GM23248 (cell line): ENCODE data around the gene CDH10. TPM values are rescaled to one million over a fixed set of nuclear protein-coding genes. Genes with fewer than 3 reads are reported as not detected.
A peak's percentile ranks its signal among the peaks of the same experiment; 100 is the strongest.

Experiments
- DNase-seq: peaks from one replicate; pipeline ENCODE4 v3.0.0-alpha.2; 2015
- H2AFZ ChIP-seq: fragments of 200-600 bp; sonication (generic); 2 replicates; pipeline ENCODE4 v1.6.1; 2016; ENCODE audit warnings: antibody characterized with exemption
- H3F3A ChIP-seq: fragments of 200-600 bp; sonication (generic); 2 replicates; pipeline ENCODE4 v1.6.1; 2016; ENCODE audit warnings: mild to moderate bottlenecking, antibody characterized with exemption, mixed run types; ENCODE audit not compliant: insufficient read depth
- H3K27ac ChIP-seq: fragments of 200-600 bp; sonication (generic); 2 replicates; pipeline ENCODE4 v1.5.1; 2016; ENCODE audit warnings: mild to moderate bottlenecking
- H3K27me3 ChIP-seq: fragments of 200-600 bp; sonication (generic); replicated peaks from 2 replicates; pipeline ENCODE4 v1.6.1; 2016; ENCODE audit warnings: mild to moderate bottlenecking; ENCODE audit not compliant: insufficient read depth
- H3K36me3 ChIP-seq: fragments of 200-600 bp; sonication (generic); 2 replicates; pipeline ENCODE4 v1.6.1; 2016; ENCODE audit warnings: low read depth, mild to moderate bottlenecking
- H3K4me1 ChIP-seq: fragments of 200-600 bp; sonication (generic); 2 replicates; pipeline ENCODE4 v1.6.1; 2016; ENCODE audit warnings: mild to moderate bottlenecking; ENCODE audit not compliant: insufficient read depth
- H3K4me2 ChIP-seq: fragments of 200-600 bp; sonication (generic); one replicate; pipeline ENCODE4 v1.6.1; 2016; ENCODE audit warnings: mild to moderate bottlenecking; ENCODE audit not compliant: unreplicated experiment
- H3K4me3 ChIP-seq: fragments of 200-600 bp; sonication (generic); 2 replicates; pipeline ENCODE4 v1.5.1; 2016; ENCODE audit warnings: mild to moderate bottlenecking
- H3K79me2 ChIP-seq: fragments of 200-600 bp; sonication (generic); 2 replicates; pipeline ENCODE4 v1.6.1; 2016; ENCODE audit warnings: mild to moderate bottlenecking; ENCODE audit not compliant: insufficient read depth
- H3K9ac ChIP-seq: fragments of 200-600 bp; sonication (generic); 2 replicates; pipeline ENCODE4 v1.6.1; 2016; ENCODE audit warnings: mild to moderate bottlenecking
- H3K9me2 ChIP-seq: fragments of 200-600 bp; sonication (generic); 2 replicates; pipeline ENCODE4 v1.6.1; 2016; ENCODE audit warnings: mixed run types, mild to moderate bottlenecking, moderate library complexity; ENCODE audit not compliant: insufficient read depth
- H3K9me3 ChIP-seq: fragments of 200-600 bp; sonication (generic); one replicate; pipeline ENCODE4 v1.6.1; 2017; ENCODE audit warnings: low read depth
- H4K20me1 ChIP-seq: fragments of 200-600 bp; sonication (generic); 2 replicates; pipeline ENCODE4 v1.6.0; 2016; ENCODE audit not compliant: insufficient read depth
- EZH2 ChIP-seq: fragments of 200-600 bp; sonication (generic); IDR thresholded peaks from 2 replicates; pipeline ENCODE4 v1.6.1; 2018; ENCODE audit warnings: antibody characterized with exemption, mild to moderate bottlenecking; ENCODE audit not compliant: insufficient read depth, poor library complexity, severe bottlenecking
- EZH2phosphoT487 ChIP-seq: fragments of 200-600 bp; sonication (generic); IDR thresholded peaks from 2 replicates; pipeline ENCODE4 v1.6.1; 2018; ENCODE audit warnings: antibody characterized with exemption, moderate library complexity, mild to moderate bottlenecking, low read depth; ENCODE audit not compliant: insufficient read depth
- WGBS, 2 experiments: methylation state at CpG; one replicate each; pipeline ENCODE4 v1.1.6; 2015 to 2017; ENCODE audit warnings: low lambda C conversion rate in 2 of 2, low coverage in 1 of 2; ENCODE audit errors: missing lambda C conversion rate in 2 of 2; 5-methylcytosine and 5-hydroxymethylcytosine counted together
- in situ Hi-C: fragments of 300-500 bp; cut with MboI; formaldehyde crosslinking; loops from 2 replicates; pipeline ENCODE4 v1.15.0; 2020
- polyA plus RNA-seq: library from polyadenylated mRNA; unstranded; fragments of >200 nt; fragmentation: Nextera tagmentation; extraction: Ambion mirVana; gene quantifications from 2 replicates; pipeline ENCODE4 v1.2.1, GENCODE V29; 2016
- total RNA-seq: library from RNA; depleted of rRNA; stranded (reverse); fragments of >200 nt; shearing (Covaris generic); gene quantifications from 2 replicates; pipeline ENCODE4 v1.2.3, GENCODE V29; 2014; rRNA removed

The CDH10 gene
- total RNA-seq: 1.6 and 5.7 TPM in 2 replicates
- 1.7 and 2.1 TPM in 2 replicates for polyA plus RNA-seq

DNA sequence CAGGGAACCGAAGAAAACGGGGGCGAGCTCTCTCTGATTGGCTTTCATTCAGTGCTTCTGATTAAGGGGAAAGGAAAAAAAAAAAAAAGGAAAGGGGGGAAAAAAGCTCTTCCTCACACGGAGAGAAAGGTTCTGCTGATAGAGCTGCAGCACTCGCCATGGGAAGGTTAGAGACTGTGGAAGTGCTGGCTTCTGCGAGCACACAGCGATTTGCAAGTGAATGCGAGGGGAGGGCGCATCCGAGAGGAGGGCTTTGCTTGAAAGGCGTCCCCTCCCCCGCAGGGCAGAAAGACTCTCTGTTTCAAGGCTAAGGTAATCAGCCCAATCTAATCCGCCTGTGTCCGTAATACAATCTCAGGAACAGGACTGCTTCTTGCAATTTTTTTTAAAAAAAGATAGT lies at the start of gene CDH10:
Gene CDH10, minus strand, starts transcription at position 218 of the 400 bp plus-strand sequence. CDS start 51,488 bp downstream, outside the sequence.
- no peaks in the 10 kb centered on the region for H3F3A ChIP-seq
- peak within 1 kb of the TSS; percentile 91 for H3K4me2 ChIP-seq
- H3K27me3 ChIP-seq: no peaks in the 10 kb centered on the region
- H3K9me3 ChIP-seq: no peaks in the 10 kb centered on the region
- peak within 1 kb of the TSS; percentile 42 for H3K9ac ChIP-seq
- no peak within 1 kb of the TSS for H3K27ac ChIP-seq
- no peaks in the 10 kb centered on the region for H4K20me1 ChIP-seq
- in situ Hi-C loops: no loop called here
- H3K9me2 ChIP-seq: no peaks in the 10 kb centered on the region
- DNase-seq: peak; percentile 49
- peak within 1 kb of the TSS; percentile 79 for H3K4me3 ChIP-seq
- TF ChIP-seq EZH2phosphoT487 (no peak), EZH2 (no peak)
- peak within 1 kb of the TSS; percentile 86 for H2AFZ ChIP-seq
- H3K36me3 ChIP-seq: no peaks in the 10 kb centered on the region
- H3K4me1 ChIP-seq: no peaks in the 10 kb centered on the region
- WGBS, 2 experiments: 2% methylated on average over 13 to 14 of the region's 14 CpGs
- H3K79me2 ChIP-seq: no peaks in the 10 kb centered on the region

DNA sequence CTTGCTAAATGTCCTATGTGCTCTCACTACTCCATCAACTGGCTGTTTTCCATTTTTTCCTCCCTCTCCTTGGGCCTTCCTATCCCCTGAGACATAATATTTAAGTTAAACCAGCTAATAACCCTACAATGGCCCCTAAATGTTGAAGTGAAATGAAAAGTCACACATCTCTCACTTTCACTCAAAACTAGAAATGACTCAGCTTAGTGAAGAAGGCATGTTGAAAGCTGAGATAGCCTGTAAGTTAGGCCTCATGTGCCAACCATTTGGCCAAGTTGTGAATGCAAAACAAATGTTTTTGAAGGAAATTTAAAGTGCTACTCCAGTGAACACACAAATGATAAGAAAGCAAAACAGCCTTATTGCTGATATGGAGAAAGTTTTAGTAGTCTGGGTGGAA lies 48.8 kb upstream of the CDH10 start:
- Histone ChIP-seq H3F3A (no peaks in the 10 kb centered on the region), H3K79me2 (no peaks in the 10 kb centered on the region), H3K27me3 (no peaks in the 10 kb centered on the region), H3K4me1 (no peaks in the 10 kb centered on the region), H3K9me3 (no peaks in the 10 kb centered on the region), H3K9me2 (no peaks in the 10 kb centered on the region), H3K4me3 (no peak overlapping the region), H3K9ac (no peak overlapping the region), H3K27ac (no peak overlapping the region), H2AFZ (no peak overlapping the region), H3K36me3 (no peaks in the 10 kb centered on the region), H3K4me2 (no peak overlapping the region), H4K20me1 (no peaks in the 10 kb centered on the region)
- no peak for DNase-seq
- in situ Hi-C loops: no loop called here
- no peak for TF ChIP-seq EZH2phosphoT487
- TF ChIP-seq EZH2: no peak

DNA sequence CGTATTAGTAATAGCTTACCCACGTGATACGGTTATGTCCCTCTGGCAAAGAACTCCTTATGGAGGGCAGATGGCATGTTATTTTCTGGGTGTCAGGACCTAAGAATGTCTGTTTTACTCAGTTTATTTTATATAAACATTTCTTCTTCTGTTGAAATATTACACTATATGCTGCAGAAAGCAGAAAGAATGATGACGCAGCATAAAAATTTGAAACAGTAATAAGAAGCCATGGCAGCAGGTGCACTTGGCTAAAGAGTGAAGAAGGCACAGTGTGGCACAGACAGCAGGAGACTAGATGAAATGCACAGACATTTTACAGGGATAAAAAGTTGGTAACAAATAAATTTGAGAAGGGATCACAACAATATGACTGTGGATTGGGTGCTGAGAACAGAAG lies 46.3 kb upstream of the CDH10 start:
- no peaks in the 10 kb centered on the region for H3K9me2 ChIP-seq
- H2AFZ ChIP-seq: no peak overlapping the region
- no peak overlapping the region for H3K9ac ChIP-seq
- WGBS, 2 experiments: 67 to 77% methylated on average over 4 of the region's 4 CpGs
- TF ChIP-seq EZH2 (no peak), EZH2phosphoT487 (no peak)
- no peaks in the 10 kb centered on the region for H3K36me3 ChIP-seq
- no peaks in the 10 kb centered on the region for H3K79me2 ChIP-seq
- DNase-seq: no peak
- in situ Hi-C loops: no loop called here
- no peaks in the 10 kb centered on the region for H4K20me1 ChIP-seq
- no peak overlapping the region for H3K27ac ChIP-seq
- H3K9me3 ChIP-seq: no peaks in the 10 kb centered on the region
- H3K4me3 ChIP-seq: no peak overlapping the region
- no peaks in the 10 kb centered on the region for H3F3A ChIP-seq
- no peaks in the 10 kb centered on the region for H3K4me1 ChIP-seq
- H3K4me2 ChIP-seq: no peak overlapping the region
- no peaks in the 10 kb centered on the region for H3K27me3 ChIP-seq

DNA sequence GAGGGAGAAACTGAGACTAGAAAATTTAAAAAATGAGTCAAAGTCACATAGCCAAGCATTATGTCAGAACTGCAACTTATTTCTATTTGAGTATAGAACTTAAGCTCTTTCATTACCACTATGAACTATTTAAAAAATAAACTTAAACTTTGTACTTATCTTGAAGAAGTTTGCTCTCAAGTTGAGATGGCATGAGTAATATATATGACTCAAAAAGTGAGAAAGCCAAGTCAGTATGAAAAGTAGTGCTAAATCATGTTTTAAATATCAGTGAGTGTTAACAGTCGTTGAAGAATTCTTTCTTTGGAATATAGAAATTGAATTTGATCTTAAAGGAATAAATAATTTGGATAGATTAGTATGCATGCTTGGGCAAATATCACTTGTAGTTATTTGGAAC lies 36.3 kb upstream of the CDH10 start:
- in situ Hi-C loops: no loop called here
- H3K36me3 ChIP-seq: no peaks in the 10 kb centered on the region
- no peaks in the 10 kb centered on the region for H3K27me3 ChIP-seq
- TF ChIP-seq EZH2phosphoT487 (no peak), EZH2 (no peak)
- 13 to 26% methylated on average over 1 of the region's 1 CpG for WGBS, 2 experiments
- no peak overlapping the region for H3K9ac ChIP-seq
- no peaks in the 10 kb centered on the region for H3K9me3 ChIP-seq
- 0 out of 2 replicates have a peak overlapping the region, but pooled peaks have one; percentile 0 for H2AFZ ChIP-seq
- peak overlapping the region; percentile 10 for H3K4me2 ChIP-seq
- no peaks in the 10 kb centered on the region for H3K79me2 ChIP-seq
- H3K4me1 ChIP-seq: peaks cover 8% of the 10 kb centered on the region
- H3F3A ChIP-seq: peaks cover 5% of the 10 kb centered on the region; the same call in 1 of the 2 replicates
- no peak overlapping the region for H3K4me3 ChIP-seq
- H3K27ac ChIP-seq: no peak overlapping the region
- no peaks in the 10 kb centered on the region for H4K20me1 ChIP-seq
- DNase-seq: peak; percentile 34
- no peaks in the 10 kb centered on the region for H3K9me2 ChIP-seq

DNA sequence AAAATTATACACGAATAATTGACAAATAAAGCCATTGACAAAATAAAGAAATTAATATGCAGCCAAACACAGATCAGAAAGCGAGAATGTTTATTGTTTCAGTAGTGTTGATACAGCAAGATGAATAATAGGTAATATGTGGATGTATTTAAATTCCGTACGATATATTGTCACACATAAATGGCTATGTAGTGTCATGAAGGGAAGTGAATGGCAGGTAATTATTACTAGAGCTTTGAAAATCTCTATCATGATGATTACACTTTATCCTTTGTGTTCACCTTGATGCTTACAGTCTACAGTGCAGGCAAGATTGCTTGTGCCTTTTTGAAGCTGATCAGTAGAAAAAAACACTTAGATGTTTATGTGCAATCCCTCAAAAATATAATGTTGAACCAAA lies 23.3 kb upstream of the CDH10 start:
- 61 to 65% methylated on average over 4 of the region's 4 CpGs for WGBS, 2 experiments
- in situ Hi-C loops: no loop called here
- no peak for TF ChIP-seq EZH2

More for the DNA sequence above, 23.3 kb upstream of the CDH10 start:
- no peak overlapping the region for H3K4me3 ChIP-seq
- no peak overlapping the region for H3K4me2 ChIP-seq
- H4K20me1 ChIP-seq: no peaks in the 10 kb centered on the region
- no peak for DNase-seq
- no peaks in the 10 kb centered on the region for H3F3A ChIP-seq
- no peak overlapping the region for H2AFZ ChIP-seq
- H3K4me1 ChIP-seq: no peaks in the 10 kb centered on the region
- no peaks in the 10 kb centered on the region for H3K36me3 ChIP-seq
- no peak overlapping the region for H3K27ac ChIP-seq
- no peaks in the 10 kb centered on the region for H3K9me3 ChIP-seq
- no peaks in the 10 kb centered on the region for H3K79me2 ChIP-seq
- no peak overlapping the region for H3K9ac ChIP-seq
- no peaks in the 10 kb centered on the region for H3K9me2 ChIP-seq
- no peaks in the 10 kb centered on the region for H3K27me3 ChIP-seq
